Retinal pigment epithelial cell (primary cell): ENCODE measurements around the gene PTPN20.

Experiments used
- DNase-seq: peaks from one replicate; pipeline ENCODE4 v3.0.0-alpha.2; 2010; ENCODE audit warnings: low read depth
- H3K4me3 ChIP-seq: 2 replicates; pipeline ENCODE4 v1.5.1; 2011; ENCODE audit warnings: mild to moderate bottlenecking, low read length, control low read depth, moderate library complexity
- TF ChIP-seq, protein P1 (sequence below): conservative IDR thresholded peaks from 2 replicates; pipeline ENCODE4 v1.5.1; 2011; ENCODE audit warnings: low read depth, low read length, control low read depth, inconsistent platforms

Gene PTPN20

DNA sequence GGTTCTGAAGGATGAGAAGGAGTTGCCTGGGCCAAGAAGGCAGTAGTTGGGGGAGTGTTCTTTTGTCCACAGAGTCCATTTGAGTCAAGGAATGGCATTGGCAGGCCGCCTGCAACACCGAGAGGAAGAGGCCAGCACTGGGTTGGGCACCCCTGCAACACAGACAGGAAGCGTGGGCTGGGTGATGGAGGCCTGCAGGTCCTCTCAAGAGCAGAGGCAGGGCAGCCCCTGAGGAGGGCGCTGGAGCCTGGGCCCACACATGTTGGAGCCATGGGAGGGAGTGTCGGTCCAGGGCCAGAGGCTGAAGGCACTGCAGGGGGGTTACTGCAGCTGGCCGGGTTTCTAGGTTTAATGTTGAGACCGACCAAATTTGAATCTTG lies 137.3 kb downstream of the PTPN20 start:
- DNase-seq, result no peak
- TF ChIP-seq, protein P1, sequence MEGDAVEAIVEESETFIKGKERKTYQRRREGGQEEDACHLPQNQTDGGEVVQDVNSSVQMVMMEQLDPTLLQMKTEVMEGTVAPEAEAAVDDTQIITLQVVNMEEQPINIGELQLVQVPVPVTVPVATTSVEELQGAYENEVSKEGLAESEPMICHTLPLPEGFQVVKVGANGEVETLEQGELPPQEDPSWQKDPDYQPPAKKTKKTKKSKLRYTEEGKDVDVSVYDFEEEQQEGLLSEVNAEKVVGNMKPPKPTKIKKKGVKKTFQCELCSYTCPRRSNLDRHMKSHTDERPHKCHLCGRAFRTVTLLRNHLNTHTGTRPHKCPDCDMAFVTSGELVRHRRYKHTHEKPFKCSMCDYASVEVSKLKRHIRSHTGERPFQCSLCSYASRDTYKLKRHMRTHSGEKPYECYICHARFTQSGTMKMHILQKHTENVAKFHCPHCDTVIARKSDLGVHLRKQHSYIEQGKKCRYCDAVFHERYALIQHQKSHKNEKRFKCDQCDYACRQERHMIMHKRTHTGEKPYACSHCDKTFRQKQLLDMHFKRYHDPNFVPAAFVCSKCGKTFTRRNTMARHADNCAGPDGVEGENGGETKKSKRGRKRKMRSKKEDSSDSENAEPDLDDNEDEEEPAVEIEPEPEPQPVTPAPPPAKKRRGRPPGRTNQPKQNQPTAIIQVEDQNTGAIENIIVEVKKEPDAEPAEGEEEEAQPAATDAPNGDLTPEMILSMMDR, result no peak
- no peak overlapping the region for H3K4me3 ChIP-seq

DNA sequence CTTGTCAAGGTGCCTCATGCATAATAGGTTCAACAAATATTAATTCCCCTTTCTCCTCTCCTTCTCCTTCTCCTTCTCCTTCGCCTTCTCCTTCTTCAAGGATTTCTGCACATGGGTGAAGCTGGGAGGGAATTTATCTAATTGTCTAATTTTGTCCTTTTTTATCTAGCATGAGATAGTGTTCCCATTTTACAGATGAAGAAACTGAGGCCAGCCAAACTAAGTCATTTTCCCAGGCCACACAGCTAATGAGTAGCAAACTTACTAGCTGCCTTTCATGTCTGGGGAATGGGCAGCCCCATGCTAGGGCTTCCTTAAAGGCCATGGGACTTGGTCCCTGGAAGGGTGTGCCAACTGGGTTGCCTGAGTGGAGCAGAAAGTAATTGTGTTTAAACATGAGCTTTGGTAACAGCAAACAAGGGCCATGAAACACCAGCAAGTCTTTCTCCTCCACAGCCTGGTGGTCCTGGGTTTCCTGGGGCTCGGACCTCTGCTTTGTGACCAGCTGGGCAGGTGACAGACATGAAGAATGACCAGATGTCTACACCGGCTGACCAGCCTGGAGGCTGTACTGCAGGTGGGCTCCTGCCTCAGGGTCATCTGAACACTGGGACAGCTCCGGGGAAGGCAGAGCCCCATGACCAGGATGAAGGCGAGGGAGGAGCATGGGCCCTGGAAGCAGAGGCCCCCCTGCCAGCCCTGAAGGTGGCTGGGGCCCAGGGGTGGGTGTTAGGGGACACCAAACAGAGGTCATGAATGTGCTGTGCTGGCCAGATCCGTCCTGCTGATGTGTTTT lies 138.0 kb downstream of the PTPN20 start:
- TF ChIP-seq, protein P1, result no peak
- DNase-seq, result no peak
- H3K4me3 ChIP-seq, result no peak overlapping the region

- TF ChIP-seq, protein P1, result no peak
- no peak overlapping the region for H3K4me3 ChIP-seq
- no peak for DNase-seq
Observed at GRCh38 chr10:47049906-47050305, 138.7 kb downstream of the PTPN20 start.

DNA sequence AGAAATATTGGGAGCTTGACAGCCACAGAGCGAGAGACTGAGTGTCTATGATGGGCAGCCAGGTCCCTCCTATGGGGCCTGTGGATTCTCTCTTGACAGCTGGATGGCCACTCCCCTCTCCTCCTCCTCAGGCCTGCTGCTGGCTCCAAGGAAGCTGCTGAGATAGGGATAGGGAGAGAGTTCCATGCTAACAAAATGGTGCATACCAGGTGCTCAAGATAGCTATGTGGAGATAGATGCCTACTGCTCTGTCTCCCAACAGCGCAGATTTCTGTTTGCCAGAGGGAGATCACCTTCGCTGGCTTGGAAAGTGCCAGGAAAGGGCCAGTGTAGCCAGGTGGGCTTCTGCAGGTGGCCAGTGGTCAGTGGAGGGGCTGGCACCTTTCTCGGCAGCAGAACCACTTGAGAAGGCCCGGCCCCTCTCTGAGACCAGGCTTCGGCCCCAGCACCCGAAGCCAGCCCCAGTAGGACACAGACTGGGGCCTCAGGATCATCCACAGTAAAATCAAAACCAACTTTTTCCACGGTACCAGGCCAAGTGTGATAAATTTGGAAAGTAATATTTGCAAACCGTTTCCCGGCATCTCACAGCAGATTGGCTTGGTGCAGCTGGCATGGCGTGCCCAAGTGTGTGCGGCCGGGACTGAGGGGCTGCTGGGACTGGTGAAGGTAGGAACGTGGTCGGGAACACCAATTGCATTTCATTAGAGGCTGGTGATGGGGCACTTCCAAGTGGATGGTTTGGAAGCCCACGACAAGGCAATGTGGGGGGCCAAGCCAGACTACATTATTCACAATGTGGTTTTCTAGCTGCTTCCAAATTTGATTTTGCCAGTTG lies 139.6 kb downstream of the PTPN20 start:
- H3K4me3 ChIP-seq, result no peak overlapping the region
- TF ChIP-seq, protein P1, result no peak
- DNase-seq, result no peak

- no peak overlapping the region for H3K4me3 ChIP-seq
- TF ChIP-seq, protein P1, result no peak
- DNase-seq, result no peak
Observed at GRCh38 chr10:47051741-47052238, 140.6 kb downstream of the PTPN20 start.
